OCI-LY1 (cell line): Measurements from ENCODE around the gene HES1.

ENCODE experiments used
- H2AFZ ChIP-seq: fragments of 200-600 bp; sonication (generic), shearing (Covaris generic); 2 replicates; pipeline ENCODE4 v1.6.0; 2014; ENCODE audit warnings: antibody characterized with exemption, mild to moderate bottlenecking, low read length
- H3F3A ChIP-seq: fragments of 200-600 bp; sonication (generic), shearing (Covaris generic); 2 replicates; pipeline ENCODE4 v1.6.0; 2014; ENCODE audit warnings: mild to moderate bottlenecking, antibody characterized with exemption, low read length, moderate library complexity; ENCODE audit not compliant: insufficient read depth
- H3K27ac ChIP-seq: fragments of 200-600 bp; sonication (generic); 2 replicates; pipeline ENCODE4 v1.5.1; 2014; ENCODE audit warnings: low read length, mixed run types, mild to moderate bottlenecking, low read depth; ENCODE audit not compliant: poor library complexity, severe bottlenecking
- H3K27me3 ChIP-seq: fragments of 200-600 bp; sonication (generic); 2 replicates; pipeline ENCODE4 v1.6.0; 2014; ENCODE audit warnings: antibody characterized with exemption, mild to moderate bottlenecking, low read length, moderate library complexity; ENCODE audit not compliant: insufficient read depth
- H3K36me3 ChIP-seq: fragments of 200-600 bp; sonication (generic); 2 replicates; pipeline ENCODE4 v1.6.1; 2014; ENCODE audit warnings: mild to moderate bottlenecking, antibody characterized with exemption, low read length, moderate library complexity, mixed read lengths; ENCODE audit not compliant: insufficient read depth
- H3K4me1 ChIP-seq: fragments of 200-600 bp; sonication (generic); 2 replicates; pipeline ENCODE4 v1.5.1; 2014; ENCODE audit warnings: mild to moderate bottlenecking, low read length, moderate library complexity; ENCODE audit not compliant: insufficient read depth, severe bottlenecking
- H3K4me2 ChIP-seq: fragments of 200-600 bp; sonication (generic), shearing (Covaris generic); 2 replicates; pipeline ENCODE4 v1.6.1; 2014; ENCODE audit warnings: low read length
- H3K4me3 ChIP-seq: fragments of 200-600 bp; sonication (generic); 2 replicates; pipeline ENCODE4 v1.5.1; 2014; ENCODE audit warnings: low read length, low read depth, mild to moderate bottlenecking, mixed read lengths; ENCODE audit not compliant: poor library complexity, severe bottlenecking
- H3K79me2 ChIP-seq: fragments of 200-600 bp; shearing (Covaris generic); 2 replicates; pipeline ENCODE4 v1.6.1; 2016; ENCODE audit warnings: mixed run types, low read length, mixed read lengths; ENCODE audit not compliant: insufficient read depth
- H3K9ac ChIP-seq: fragments of 200-600 bp; sonication (generic), shearing (Covaris generic); 2 replicates; pipeline ENCODE4 v1.6.1; 2014; ENCODE audit warnings: mild to moderate bottlenecking, low read length, mixed read lengths
- H3K9me2 ChIP-seq: fragments of 200-600 bp; sonication (generic), shearing (Covaris generic); 2 replicates; pipeline ENCODE4 v1.6.1; 2014; ENCODE audit warnings: low read depth, mild to moderate bottlenecking, low read length, mixed read lengths
- H3K9me3 ChIP-seq: fragments of 200-600 bp; shearing (Covaris generic); 2 replicates; pipeline ENCODE4 v1.6.1; 2014; ENCODE audit warnings: low read length, mixed read lengths
- H4K20me1 ChIP-seq: fragments of 200-600 bp; sonication (generic), shearing (Covaris generic); 2 replicates; pipeline ENCODE4 v1.6.0; 2016; ENCODE audit warnings: mild to moderate bottlenecking, low read length; ENCODE audit not compliant: insufficient read depth
- CTCF ChIP-seq: fragments of 200-600 bp; sonication (generic), shearing (Covaris generic); IDR thresholded peaks from 2 replicates; pipeline ENCODE4 v1.5.1; 2017; ENCODE audit warnings: mild to moderate bottlenecking, antibody characterized with exemption, low read length, moderate library complexity, mixed read lengths
- EZH2 ChIP-seq: fragments of 200-600 bp; sonication (generic), shearing (Covaris generic); IDR thresholded peaks from 2 replicates; pipeline ENCODE4 v1.8.0; 2017; ENCODE audit warnings: borderline replicate concordance, mixed run types, mild to moderate bottlenecking, antibody characterized with exemption, low read length, moderate library complexity, mixed read lengths

HES1 gene

GRCh38 chr3:194161131-194162045 is 25.4 kb downstream of the HES1 start:
- Histone ChIP-seq H3K79me2 (no peaks in the 10 kb centered on the region), H3K4me3 (no peak overlapping the region), H3K4me1 (no peaks in the 10 kb centered on the region), H3K4me2 (no peak overlapping the region), H3K9me3 (no peaks in the 10 kb centered on the region), H3K9ac (no peak overlapping the region), H3K27ac (no peak overlapping the region), H4K20me1 (no peaks in the 10 kb centered on the region), H2AFZ (no peak overlapping the region), H3K9me2 (no peaks in the 10 kb centered on the region), H3F3A (no peaks in the 10 kb centered on the region), H3K36me3 (no peaks in the 10 kb centered on the region), H3K27me3 (no peaks in the 10 kb centered on the region)
- TF ChIP-seq CTCF (no peak), EZH2 (no peak)

GRCh38 chr3:194162070-194162678 is 26.2 kb downstream of the HES1 start:
- no peaks in the 10 kb centered on the region for H4K20me1 ChIP-seq
- no peak overlapping the region for H3K27ac ChIP-seq
- H3K79me2 ChIP-seq: no peaks in the 10 kb centered on the region
- H3K9me2 ChIP-seq: no peaks in the 10 kb centered on the region
- no peak for TF ChIP-seq EZH2
- no peak overlapping the region for H3K9ac ChIP-seq
- H3K4me2 ChIP-seq: no peak overlapping the region
- no peak overlapping the region for H3K4me3 ChIP-seq
- H3F3A ChIP-seq: no peaks in the 10 kb centered on the region
- no peak overlapping the region for H2AFZ ChIP-seq
- no peaks in the 10 kb centered on the region for H3K27me3 ChIP-seq
- no peaks in the 10 kb centered on the region for H3K9me3 ChIP-seq
- no peaks in the 10 kb centered on the region for H3K4me1 ChIP-seq
- no peaks in the 10 kb centered on the region for H3K36me3 ChIP-seq

GRCh38 chr3:194162817-194163584 is 27.1 kb downstream of the HES1 start:
- no peaks in the 10 kb centered on the region for H3K36me3 ChIP-seq
- H3F3A ChIP-seq: no peaks in the 10 kb centered on the region
- no peak overlapping the region for H3K4me3 ChIP-seq
- no peaks in the 10 kb centered on the region for H4K20me1 ChIP-seq
- H3K79me2 ChIP-seq: no peaks in the 10 kb centered on the region
- H3K27ac ChIP-seq: no peak overlapping the region
- no peaks in the 10 kb centered on the region for H3K9me2 ChIP-seq
- H2AFZ ChIP-seq: no peak overlapping the region
- H3K9me3 ChIP-seq: no peaks in the 10 kb centered on the region
- no peaks in the 10 kb centered on the region for H3K27me3 ChIP-seq
- TF ChIP-seq CTCF (no peak), EZH2 (no peak)
- no peak overlapping the region for H3K4me2 ChIP-seq
- H3K9ac ChIP-seq: no peak overlapping the region
- H3K4me1 ChIP-seq: no peaks in the 10 kb centered on the region
